PFSK-1 (cell line): ENCODE results near the gene IGDCC3.

Experiments
- FOXP2 ChIP-seq: optimal IDR thresholded peaks from 2 replicates; pipeline ENCODE3; 2011; ENCODE audit warnings: borderline replicate concordance, control low read depth, inconsistent platforms; ENCODE audit not compliant: insufficient read depth; ENCODE audit errors: extremely low read length, extremely low read depth
- POLR2AphosphoS5 ChIP-seq: IDR thresholded peaks from 2 replicates; pipeline ENCODE4 v1.6.1; 2012; ENCODE audit warnings: low read depth, mild to moderate bottlenecking, control low read depth, low read length, moderate library complexity
- REST ChIP-seq, 2 experiments: IDR thresholded peaks; 2 replicates each; pipeline versions ENCODE4 v1.6.1 to v1.8.0; 2011 to 2012; ENCODE audit warnings: low read depth in 2 of 2, low read length in 2 of 2, control low read depth in 1 of 2, inconsistent platforms in 1 of 2, mild to moderate bottlenecking in 1 of 2, moderate library complexity in 1 of 2; ENCODE audit not compliant: insufficient read depth in 1 of 2
- SIN3A ChIP-seq: IDR thresholded peaks from 2 replicates; pipeline ENCODE4 v1.6.1; 2012; ENCODE audit warnings: mild to moderate bottlenecking, low read length, moderate library complexity, borderline replicate concordance; ENCODE audit not compliant: insufficient read depth
- TAF1 ChIP-seq: IDR thresholded peaks from 2 replicates; pipeline ENCODE4 v1.6.1; 2012; ENCODE audit warnings: low read length, control low read depth, borderline replicate concordance; ENCODE audit not compliant: insufficient read depth

GRCh38 chr15:65382921-65383320 is 5.1 kb upstream of the IGDCC3 start:
- TF ChIP-seq POLR2AphosphoS5 = no peak
- TF ChIP-seq REST (IDR thresholded peaks at IDR 0.05; ENCODE audit: insufficient read depth in 1 of 2, low read depth in 2 of 2, low read length in 2 of 2) = no peak
- no peak for TF ChIP-seq TAF1
- TF ChIP-seq SIN3A = no peak
- no peak for TF ChIP-seq FOXP2
